SU-DHL-6 (cell line): ENCODE results near the gene DHX38.

Experiments used
- H2AFZ ChIP-seq: fragments of 200-600 bp; sonication (generic); 2 replicates; pipeline ENCODE4 v1.6.1; 2014; ENCODE audit warnings: low read depth, mild to moderate bottlenecking, moderate library complexity, mixed read lengths, antibody characterized with exemption, low read length; ENCODE audit not compliant: severe bottlenecking
- H3F3A ChIP-seq: fragments of 200-600 bp; shearing (Covaris generic); 2 replicates; pipeline ENCODE4 v1.6.0; 2016; ENCODE audit warnings: antibody characterized with exemption, mild to moderate bottlenecking; ENCODE audit not compliant: insufficient read depth
- H3K27ac ChIP-seq: fragments of 200-600 bp; sonication (generic); 2 replicates; pipeline ENCODE4 v1.5.1; 2016; ENCODE audit warnings: low read depth, mild to moderate bottlenecking, low read length, moderate library complexity, mixed read lengths
- H3K27me3 ChIP-seq: fragments of 200-600 bp; sonication (generic), shearing (Covaris generic); 2 replicates; pipeline ENCODE4 v1.6.0; 2014; ENCODE audit warnings: mild to moderate bottlenecking, low read length
- H3K36me3 ChIP-seq: fragments of 200-600 bp; sonication (generic); 2 replicates; pipeline ENCODE4 v1.6.1; 2014; ENCODE audit warnings: mild to moderate bottlenecking, low read length, mixed read lengths
- H3K4me2 ChIP-seq: fragments of 300-600, 200-600 bp; shearing (Covaris generic), sonication (generic); 2 replicates; pipeline ENCODE4 v1.6.0; 2014; ENCODE audit warnings: low read length, low read depth, mild to moderate bottlenecking; ENCODE audit not compliant: poor library complexity, severe bottlenecking
- H3K4me3 ChIP-seq: fragments of 200-600 bp; sonication (generic); 2 replicates; pipeline ENCODE4 v1.5.1; 2014; ENCODE audit warnings: antibody characterized with exemption, low read length, mild to moderate bottlenecking, mixed read lengths; ENCODE audit not compliant: insufficient read depth, poor library complexity, severe bottlenecking
- H3K79me2 ChIP-seq: fragments of 200-600 bp; sonication (generic); 2 replicates; pipeline ENCODE4 v1.6.1; 2014; ENCODE audit warnings: mild to moderate bottlenecking, low read length, moderate library complexity; ENCODE audit not compliant: insufficient read depth
- H3K9ac ChIP-seq: fragments of 200-600 bp; sonication (generic); 2 replicates; pipeline ENCODE4 v1.7.0; 2014; ENCODE audit warnings: mild to moderate bottlenecking, low read length
- H3K9me2 ChIP-seq: fragments of 200-600 bp; sonication (generic); replicated peaks from 2 replicates; pipeline ENCODE4 v1.6.1; 2014; ENCODE audit warnings: low read length; ENCODE audit not compliant: insufficient read depth
- H3K9me3 ChIP-seq: fragments of 200-600 bp; sonication (generic); 2 replicates; pipeline ENCODE4 v1.6.1; 2014; ENCODE audit warnings: low read length, mixed read lengths; ENCODE audit not compliant: insufficient read depth
- H4K20me1 ChIP-seq: fragments of 200-600 bp; sonication (generic); 2 replicates; pipeline ENCODE4 v1.6.1; 2014; ENCODE audit warnings: low read depth, mild to moderate bottlenecking, antibody characterized with exemption, low read length, moderate library complexity, mixed read lengths
- EZH2phosphoT487 ChIP-seq: fragments of 200-600 bp; sonication (generic), shearing (Covaris generic); conservative IDR thresholded peaks from 2 replicates; pipeline ENCODE4 v1.6.1; 2018; ENCODE audit warnings: mild to moderate bottlenecking, antibody characterized with exemption, low read length, moderate library complexity, mixed read lengths
- TF ChIP-seq, protein P1 (sequence below): fragments of 200-600 bp; sonication (generic); IDR thresholded peaks from one replicate; pipeline ENCODE4 v1.5.1; 2017; ENCODE audit warnings: antibody characterized with exemption, mild to moderate bottlenecking, low read length, moderate library complexity; ENCODE audit not compliant: insufficient read depth, poor library complexity, severe bottlenecking

DHX38 gene

DNA sequence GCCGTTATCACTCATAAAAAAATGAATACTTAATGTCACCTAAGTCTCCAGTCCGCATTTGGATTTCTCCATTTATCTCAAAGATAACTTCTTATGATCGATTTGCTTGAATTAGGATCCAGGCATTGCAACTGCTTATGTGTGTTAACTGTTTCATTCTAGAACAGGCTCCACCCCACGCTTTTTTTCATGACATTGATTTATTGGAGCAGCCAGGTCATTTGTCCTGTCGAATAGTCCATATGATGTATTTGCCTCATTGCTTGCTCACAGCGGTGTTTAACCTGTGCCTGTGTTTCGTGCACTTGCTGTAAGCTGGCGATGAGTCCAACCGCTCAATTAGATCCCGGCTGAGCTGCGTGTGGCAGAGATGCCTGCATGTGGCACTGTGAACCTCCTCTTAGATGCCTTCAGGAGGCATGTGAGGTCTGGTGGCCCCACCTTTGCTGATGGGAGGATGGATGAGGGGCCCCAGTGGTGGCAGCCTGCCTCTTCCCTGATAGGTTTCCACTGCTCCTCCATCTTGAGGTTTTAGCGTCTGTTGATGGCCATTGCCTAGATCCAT lies 16.4 kb downstream of the DHX38 start:
- H3K9me2 ChIP-seq: no peaks in the 10 kb centered on the region
- H3K27me3 ChIP-seq: no peaks in the 10 kb centered on the region
- no peaks in the 10 kb centered on the region for H4K20me1 ChIP-seq
- H3K9me3 ChIP-seq: no peaks in the 10 kb centered on the region
- TF ChIP-seq, protein P1, sequence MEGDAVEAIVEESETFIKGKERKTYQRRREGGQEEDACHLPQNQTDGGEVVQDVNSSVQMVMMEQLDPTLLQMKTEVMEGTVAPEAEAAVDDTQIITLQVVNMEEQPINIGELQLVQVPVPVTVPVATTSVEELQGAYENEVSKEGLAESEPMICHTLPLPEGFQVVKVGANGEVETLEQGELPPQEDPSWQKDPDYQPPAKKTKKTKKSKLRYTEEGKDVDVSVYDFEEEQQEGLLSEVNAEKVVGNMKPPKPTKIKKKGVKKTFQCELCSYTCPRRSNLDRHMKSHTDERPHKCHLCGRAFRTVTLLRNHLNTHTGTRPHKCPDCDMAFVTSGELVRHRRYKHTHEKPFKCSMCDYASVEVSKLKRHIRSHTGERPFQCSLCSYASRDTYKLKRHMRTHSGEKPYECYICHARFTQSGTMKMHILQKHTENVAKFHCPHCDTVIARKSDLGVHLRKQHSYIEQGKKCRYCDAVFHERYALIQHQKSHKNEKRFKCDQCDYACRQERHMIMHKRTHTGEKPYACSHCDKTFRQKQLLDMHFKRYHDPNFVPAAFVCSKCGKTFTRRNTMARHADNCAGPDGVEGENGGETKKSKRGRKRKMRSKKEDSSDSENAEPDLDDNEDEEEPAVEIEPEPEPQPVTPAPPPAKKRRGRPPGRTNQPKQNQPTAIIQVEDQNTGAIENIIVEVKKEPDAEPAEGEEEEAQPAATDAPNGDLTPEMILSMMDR: no peak
- no peak for TF ChIP-seq EZH2phosphoT487
- no peaks in the 10 kb centered on the region for H3K79me2 ChIP-seq
- no peak overlapping the region for H3K9ac ChIP-seq
- H3K36me3 ChIP-seq: peaks cover 2% of the 10 kb centered on the region; the same call in 1 of the 2 replicates
- no peak overlapping the region for H3K4me3 ChIP-seq
- H3F3A ChIP-seq: no peaks in the 10 kb centered on the region
- no peak overlapping the region for H3K27ac ChIP-seq
- H2AFZ ChIP-seq: no peak overlapping the region
- no peak overlapping the region for H3K4me2 ChIP-seq

DNA sequence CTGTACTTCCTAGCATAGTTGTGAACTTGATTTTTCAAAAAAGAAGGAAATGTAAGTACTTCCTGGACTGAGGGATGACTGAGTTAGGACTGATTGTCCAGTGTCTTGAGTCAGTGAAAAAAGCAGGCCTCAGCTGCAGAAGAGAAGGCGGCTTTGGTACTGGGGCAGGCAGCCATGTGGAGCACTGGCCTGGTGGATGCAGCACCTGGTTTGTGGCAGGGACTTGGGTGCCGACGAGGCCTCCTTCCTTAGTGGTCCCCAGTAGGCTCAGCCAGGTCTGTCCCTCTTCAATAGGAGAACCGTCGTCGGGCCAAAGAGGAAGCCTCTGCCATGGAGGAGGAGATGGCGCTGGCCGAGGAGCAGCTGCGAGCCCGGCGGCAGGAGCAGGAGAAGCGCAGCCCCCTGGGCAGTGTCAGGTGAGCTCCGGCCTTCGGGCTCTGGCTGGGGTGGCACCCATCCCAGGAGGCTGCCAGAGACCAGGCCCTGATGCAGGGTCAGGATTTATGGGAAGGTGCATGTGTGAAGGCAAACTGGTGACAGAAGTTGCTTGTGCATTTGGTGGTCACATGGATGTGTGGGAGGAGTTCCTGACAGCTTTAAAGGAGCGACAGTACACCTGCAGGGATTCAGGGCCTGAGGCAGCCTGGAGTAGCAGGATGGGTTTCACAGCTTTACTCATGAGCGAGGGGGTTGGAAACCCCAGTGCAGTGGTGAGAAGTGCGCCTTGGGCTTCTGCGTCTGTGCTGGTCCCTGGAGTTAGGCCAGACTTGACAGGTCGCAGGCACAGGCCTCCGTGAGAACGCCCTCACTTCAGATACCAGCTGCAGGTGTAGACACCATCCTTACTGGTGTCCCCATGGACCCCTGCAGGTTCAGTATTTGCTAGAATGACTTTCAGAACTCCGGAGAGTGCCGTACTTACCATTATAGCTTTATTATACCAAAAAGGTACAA lies 17.3 kb downstream of the DHX38 start:
- H3K9me3 ChIP-seq: no peaks in the 10 kb centered on the region
- H2AFZ ChIP-seq: no peak overlapping the region
- TF ChIP-seq, protein P1: no peak
- TF ChIP-seq EZH2phosphoT487: no peak
- H3K4me3 ChIP-seq: no peak overlapping the region
- no peak overlapping the region for H3K4me2 ChIP-seq
- H3K9ac ChIP-seq: no peak overlapping the region
- H3K27me3 ChIP-seq: no peaks in the 10 kb centered on the region
- no peaks in the 10 kb centered on the region for H4K20me1 ChIP-seq
- no peaks in the 10 kb centered on the region for H3K9me2 ChIP-seq
- no peaks in the 10 kb centered on the region for H3K79me2 ChIP-seq
- peaks cover 2% of the 10 kb centered on the region; the same call in 1 of the 2 replicates for H3K36me3 ChIP-seq
- H3K27ac ChIP-seq: no peak overlapping the region
- no peaks in the 10 kb centered on the region for H3F3A ChIP-seq

DNA sequence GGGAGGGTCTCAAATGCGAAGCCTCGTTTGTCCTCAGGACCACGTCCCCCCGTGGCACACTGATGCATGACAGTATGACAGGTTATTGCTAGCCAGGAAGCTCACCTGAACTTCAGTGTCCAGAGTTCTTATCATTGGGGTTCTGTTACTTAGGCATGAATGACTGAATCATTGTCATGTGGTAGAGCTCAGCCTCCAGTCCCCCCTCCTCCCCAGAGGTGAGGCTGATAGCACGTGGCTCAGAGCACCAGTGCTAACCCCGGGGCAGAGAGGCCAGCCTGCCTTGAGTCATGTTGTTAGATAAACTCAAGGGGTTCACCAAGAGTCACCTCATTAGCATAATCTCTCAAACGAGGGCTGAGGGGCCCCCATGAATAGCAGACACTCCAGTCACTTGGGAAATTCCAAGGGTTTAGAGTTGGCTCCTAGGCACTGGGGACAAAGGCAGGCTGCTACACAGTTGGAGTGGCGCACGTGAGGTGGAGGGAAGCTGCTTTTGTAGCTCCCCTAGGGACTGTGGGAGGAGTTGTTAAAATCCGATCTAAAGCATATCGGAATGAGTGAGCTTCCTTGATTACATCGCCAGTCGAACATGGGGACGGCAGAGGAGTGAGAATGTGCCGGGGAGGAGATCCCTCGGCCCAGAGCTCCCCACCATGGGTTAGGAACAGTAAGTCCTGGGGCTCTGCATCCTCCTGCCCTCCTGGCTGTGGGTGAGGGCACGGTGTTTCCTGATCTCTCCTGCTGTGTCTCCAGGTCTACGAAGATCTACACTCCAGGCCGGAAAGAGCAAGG lies 18.2 kb downstream of the DHX38 start:
- no peaks in the 10 kb centered on the region for H4K20me1 ChIP-seq
- TF ChIP-seq, protein P1: no peak
- TF ChIP-seq EZH2phosphoT487: no peak
- H3K36me3 ChIP-seq: peaks cover 2% of the 10 kb centered on the region; the same call in 1 of the 2 replicates
- no peaks in the 10 kb centered on the region for H3K27me3 ChIP-seq
- no peak overlapping the region for H3K9ac ChIP-seq
- H3K9me3 ChIP-seq: no peaks in the 10 kb centered on the region
- H3K79me2 ChIP-seq: no peaks in the 10 kb centered on the region
- H3F3A ChIP-seq: no peaks in the 10 kb centered on the region
- no peak overlapping the region for H3K27ac ChIP-seq
- H3K4me2 ChIP-seq: no peak overlapping the region
- H2AFZ ChIP-seq: no peak overlapping the region
- no peak overlapping the region for H3K4me3 ChIP-seq
- no peaks in the 10 kb centered on the region for H3K9me2 ChIP-seq
